ENCODE measurements around the gene KNG1.

DNA sequence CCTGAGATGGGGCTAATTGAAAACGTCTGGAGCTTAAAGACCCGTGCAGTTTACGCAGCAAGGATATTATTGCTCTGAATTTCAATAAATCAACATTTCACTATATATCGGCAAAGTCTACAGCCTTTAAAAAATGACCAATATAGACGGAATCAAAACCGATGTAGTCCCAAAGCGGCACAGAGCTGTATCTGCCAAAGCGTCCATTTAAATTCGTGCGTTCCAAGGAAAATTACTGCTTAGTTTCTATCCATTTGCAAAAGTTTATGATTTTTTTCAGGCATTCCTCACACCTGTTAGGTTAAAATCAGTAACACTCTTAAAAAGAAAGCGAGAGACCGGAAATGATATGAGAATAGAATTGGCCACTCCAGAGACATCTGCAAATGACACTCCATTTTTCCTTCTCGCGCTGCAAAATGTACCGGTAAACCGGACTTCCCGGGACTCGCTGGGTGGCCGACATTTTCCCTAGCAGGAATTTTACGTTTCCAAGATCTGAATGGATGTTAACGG lies 65.4 kb downstream of the KNG1 start:
- TF ChIP-seq POLR2A (IDR thresholded peaks at IDR 0.05; ENCODE audit: borderline replicate concordance, extremely low read depth, insufficient read depth, insufficient read length) (no peak), JUND (IDR thresholded peaks at IDR 0.05) (no peak), MAX (IDR thresholded peaks at IDR 0.05) (no peak), ZBTB33 (IDR thresholded peaks at IDR 0.05; ENCODE audit: extremely low read depth, insufficient replicate concordance, low read length) (no peak), EZH2 (IDR thresholded peaks at IDR 0.05) (no peak), SP1 (IDR thresholded peaks at IDR 0.05; ENCODE audit: low read depth) (no peak)
- TF ChIP-seq, protein P1, sequence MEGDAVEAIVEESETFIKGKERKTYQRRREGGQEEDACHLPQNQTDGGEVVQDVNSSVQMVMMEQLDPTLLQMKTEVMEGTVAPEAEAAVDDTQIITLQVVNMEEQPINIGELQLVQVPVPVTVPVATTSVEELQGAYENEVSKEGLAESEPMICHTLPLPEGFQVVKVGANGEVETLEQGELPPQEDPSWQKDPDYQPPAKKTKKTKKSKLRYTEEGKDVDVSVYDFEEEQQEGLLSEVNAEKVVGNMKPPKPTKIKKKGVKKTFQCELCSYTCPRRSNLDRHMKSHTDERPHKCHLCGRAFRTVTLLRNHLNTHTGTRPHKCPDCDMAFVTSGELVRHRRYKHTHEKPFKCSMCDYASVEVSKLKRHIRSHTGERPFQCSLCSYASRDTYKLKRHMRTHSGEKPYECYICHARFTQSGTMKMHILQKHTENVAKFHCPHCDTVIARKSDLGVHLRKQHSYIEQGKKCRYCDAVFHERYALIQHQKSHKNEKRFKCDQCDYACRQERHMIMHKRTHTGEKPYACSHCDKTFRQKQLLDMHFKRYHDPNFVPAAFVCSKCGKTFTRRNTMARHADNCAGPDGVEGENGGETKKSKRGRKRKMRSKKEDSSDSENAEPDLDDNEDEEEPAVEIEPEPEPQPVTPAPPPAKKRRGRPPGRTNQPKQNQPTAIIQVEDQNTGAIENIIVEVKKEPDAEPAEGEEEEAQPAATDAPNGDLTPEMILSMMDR (IDR thresholded peaks at IDR 0.05 in 2 of 3, conservative IDR thresholded peaks at IDR 0.05 in 1 of 3; ENCODE audit: borderline replicate concordance in 1 of 3, insufficient read depth in 1 of 3, low read depth in 2 of 3, low read length in 2 of 3), result no peak

All from HCT116 (cell line).